H1 (cell line): ENCODE data around the gene WLS. TPM values are rescaled to one million over a fixed set of nuclear protein-coding genes. Genes with fewer than 3 reads are reported as not detected.

Source experiments
- HDAC2 ChIP-seq, 2 experiments: fragments of 300-600 bp in 1 of 2; sonication (generic) in 1 of 2; IDR thresholded peaks; 2 replicates each; pipeline ENCODE4 v1.6.1; 2011 to 2012; ENCODE audit warnings: low read depth in 2 of 2, low read length in 2 of 2, mild to moderate bottlenecking in 2 of 2, moderate library complexity in 2 of 2, borderline replicate concordance in 1 of 2, inconsistent platforms in 1 of 2
- NRF1 ChIP-seq: IDR thresholded peaks from 2 replicates; pipeline ENCODE4 v1.6.1; 2011; ENCODE audit warnings: mild to moderate bottlenecking, low read depth, low read length, improper control_type of control experiment
- POU5F1 ChIP-seq: IDR thresholded peaks from 2 replicates; pipeline ENCODE4 v1.6.1; 2011; ENCODE audit warnings: low read depth, mild to moderate bottlenecking, low read length, moderate library complexity
- RAD21 ChIP-seq, 2 experiments: IDR thresholded peaks in 1 of 2; conservative IDR thresholded peaks in 1 of 2; 2 replicates each; pipeline ENCODE4 v1.6.1; 2011; ENCODE audit warnings: low read depth in 2 of 2, low read length in 2 of 2, improper control_type of control experiment in 1 of 2, inconsistent platforms in 1 of 2, mild to moderate bottlenecking in 1 of 2, moderate library complexity in 1 of 2
- TAF1 ChIP-seq: IDR thresholded peaks from 2 replicates; pipeline ENCODE4 v1.6.1; 2011; ENCODE audit warnings: mild to moderate bottlenecking, low read depth, low read length
- polyA plus RNA-seq, 7 experiments: library from polyadenylated mRNA; depleted of rRNA in 3 of 7; stranded (reverse) in 5 of 7; unstranded in 2 of 7; fragments of >200 nt in 5 of 7; fragments of 200-250 nt in 2 of 7; gene quantifications; 1 replicate in 5 of 7; 2 replicates in 1 of 7; 4 replicates in 1 of 7; pipeline versions ENCODE4 v1.2.1 to v1.2.3, GENCODE V29; 2011 to 2013; ENCODE audit warnings: missing spikeins in 2 of 7, mixed read lengths in 2 of 7
- total RNA-seq: library from RNA; stranded (reverse); fragmentation: NEBNext Ultra II Directional; extraction: Animal tissue kit (Norgen Biotek cat#: 25700); gene quantifications from 2 replicates; pipeline ENCODE4 v1.2.1, GENCODE V29; 2021
- TF ChIP-seq, protein P1 (sequence below): fragments of 300-600 bp; sonication (generic); IDR thresholded peaks from 2 replicates; pipeline ENCODE4 v1.7.1; 2012; ENCODE audit warnings: low read length, moderate library complexity, mild to moderate bottlenecking, inconsistent platforms; ENCODE audit not compliant: insufficient replicate concordance
- TF ChIP-seq, protein P2 (sequence below): IDR thresholded peaks from 2 replicates; pipeline ENCODE4 v1.6.1; 2011; ENCODE audit warnings: low read depth, mild to moderate bottlenecking, low read length; ENCODE audit not compliant: insufficient read depth

WLS gene
- total and polyA plus RNA-seq, 2 of the 8 experiments (the other 6 are each of a cell fraction or from before 2014, with no cell fraction given) = 1.2 to 2.7 TPM

DNA sequence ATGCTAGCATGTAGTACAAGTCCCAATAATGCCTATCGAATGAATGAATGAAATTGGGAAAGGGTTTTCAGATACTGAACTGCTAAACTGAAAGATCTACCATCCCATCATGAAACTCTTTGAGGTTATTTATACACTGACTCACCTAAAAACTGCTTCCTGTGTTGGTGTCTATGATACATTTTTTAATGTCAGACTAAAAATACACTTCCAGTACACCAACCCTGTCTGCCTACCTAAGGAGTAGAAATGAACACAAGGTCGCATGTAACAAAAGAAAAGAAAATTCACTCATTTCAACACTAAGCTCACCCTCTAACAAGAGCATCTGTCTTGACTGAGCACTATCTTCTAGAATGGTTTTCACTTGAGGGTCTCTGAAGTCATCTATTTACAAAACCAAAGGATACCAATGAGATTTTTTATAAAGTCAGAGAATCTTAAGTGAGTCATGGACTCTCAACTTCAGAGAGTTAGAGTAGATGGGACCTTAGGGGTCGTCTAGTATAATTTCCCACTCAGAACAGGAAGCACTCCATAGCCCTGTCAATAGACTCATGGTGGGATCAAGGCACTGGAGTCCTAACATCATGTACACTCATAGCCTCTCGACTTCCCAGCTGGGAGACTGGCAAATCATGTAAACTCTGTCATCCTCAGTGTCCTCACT lies 53.4 kb downstream of the WLS start (continued):
- TF ChIP-seq, protein P1, sequence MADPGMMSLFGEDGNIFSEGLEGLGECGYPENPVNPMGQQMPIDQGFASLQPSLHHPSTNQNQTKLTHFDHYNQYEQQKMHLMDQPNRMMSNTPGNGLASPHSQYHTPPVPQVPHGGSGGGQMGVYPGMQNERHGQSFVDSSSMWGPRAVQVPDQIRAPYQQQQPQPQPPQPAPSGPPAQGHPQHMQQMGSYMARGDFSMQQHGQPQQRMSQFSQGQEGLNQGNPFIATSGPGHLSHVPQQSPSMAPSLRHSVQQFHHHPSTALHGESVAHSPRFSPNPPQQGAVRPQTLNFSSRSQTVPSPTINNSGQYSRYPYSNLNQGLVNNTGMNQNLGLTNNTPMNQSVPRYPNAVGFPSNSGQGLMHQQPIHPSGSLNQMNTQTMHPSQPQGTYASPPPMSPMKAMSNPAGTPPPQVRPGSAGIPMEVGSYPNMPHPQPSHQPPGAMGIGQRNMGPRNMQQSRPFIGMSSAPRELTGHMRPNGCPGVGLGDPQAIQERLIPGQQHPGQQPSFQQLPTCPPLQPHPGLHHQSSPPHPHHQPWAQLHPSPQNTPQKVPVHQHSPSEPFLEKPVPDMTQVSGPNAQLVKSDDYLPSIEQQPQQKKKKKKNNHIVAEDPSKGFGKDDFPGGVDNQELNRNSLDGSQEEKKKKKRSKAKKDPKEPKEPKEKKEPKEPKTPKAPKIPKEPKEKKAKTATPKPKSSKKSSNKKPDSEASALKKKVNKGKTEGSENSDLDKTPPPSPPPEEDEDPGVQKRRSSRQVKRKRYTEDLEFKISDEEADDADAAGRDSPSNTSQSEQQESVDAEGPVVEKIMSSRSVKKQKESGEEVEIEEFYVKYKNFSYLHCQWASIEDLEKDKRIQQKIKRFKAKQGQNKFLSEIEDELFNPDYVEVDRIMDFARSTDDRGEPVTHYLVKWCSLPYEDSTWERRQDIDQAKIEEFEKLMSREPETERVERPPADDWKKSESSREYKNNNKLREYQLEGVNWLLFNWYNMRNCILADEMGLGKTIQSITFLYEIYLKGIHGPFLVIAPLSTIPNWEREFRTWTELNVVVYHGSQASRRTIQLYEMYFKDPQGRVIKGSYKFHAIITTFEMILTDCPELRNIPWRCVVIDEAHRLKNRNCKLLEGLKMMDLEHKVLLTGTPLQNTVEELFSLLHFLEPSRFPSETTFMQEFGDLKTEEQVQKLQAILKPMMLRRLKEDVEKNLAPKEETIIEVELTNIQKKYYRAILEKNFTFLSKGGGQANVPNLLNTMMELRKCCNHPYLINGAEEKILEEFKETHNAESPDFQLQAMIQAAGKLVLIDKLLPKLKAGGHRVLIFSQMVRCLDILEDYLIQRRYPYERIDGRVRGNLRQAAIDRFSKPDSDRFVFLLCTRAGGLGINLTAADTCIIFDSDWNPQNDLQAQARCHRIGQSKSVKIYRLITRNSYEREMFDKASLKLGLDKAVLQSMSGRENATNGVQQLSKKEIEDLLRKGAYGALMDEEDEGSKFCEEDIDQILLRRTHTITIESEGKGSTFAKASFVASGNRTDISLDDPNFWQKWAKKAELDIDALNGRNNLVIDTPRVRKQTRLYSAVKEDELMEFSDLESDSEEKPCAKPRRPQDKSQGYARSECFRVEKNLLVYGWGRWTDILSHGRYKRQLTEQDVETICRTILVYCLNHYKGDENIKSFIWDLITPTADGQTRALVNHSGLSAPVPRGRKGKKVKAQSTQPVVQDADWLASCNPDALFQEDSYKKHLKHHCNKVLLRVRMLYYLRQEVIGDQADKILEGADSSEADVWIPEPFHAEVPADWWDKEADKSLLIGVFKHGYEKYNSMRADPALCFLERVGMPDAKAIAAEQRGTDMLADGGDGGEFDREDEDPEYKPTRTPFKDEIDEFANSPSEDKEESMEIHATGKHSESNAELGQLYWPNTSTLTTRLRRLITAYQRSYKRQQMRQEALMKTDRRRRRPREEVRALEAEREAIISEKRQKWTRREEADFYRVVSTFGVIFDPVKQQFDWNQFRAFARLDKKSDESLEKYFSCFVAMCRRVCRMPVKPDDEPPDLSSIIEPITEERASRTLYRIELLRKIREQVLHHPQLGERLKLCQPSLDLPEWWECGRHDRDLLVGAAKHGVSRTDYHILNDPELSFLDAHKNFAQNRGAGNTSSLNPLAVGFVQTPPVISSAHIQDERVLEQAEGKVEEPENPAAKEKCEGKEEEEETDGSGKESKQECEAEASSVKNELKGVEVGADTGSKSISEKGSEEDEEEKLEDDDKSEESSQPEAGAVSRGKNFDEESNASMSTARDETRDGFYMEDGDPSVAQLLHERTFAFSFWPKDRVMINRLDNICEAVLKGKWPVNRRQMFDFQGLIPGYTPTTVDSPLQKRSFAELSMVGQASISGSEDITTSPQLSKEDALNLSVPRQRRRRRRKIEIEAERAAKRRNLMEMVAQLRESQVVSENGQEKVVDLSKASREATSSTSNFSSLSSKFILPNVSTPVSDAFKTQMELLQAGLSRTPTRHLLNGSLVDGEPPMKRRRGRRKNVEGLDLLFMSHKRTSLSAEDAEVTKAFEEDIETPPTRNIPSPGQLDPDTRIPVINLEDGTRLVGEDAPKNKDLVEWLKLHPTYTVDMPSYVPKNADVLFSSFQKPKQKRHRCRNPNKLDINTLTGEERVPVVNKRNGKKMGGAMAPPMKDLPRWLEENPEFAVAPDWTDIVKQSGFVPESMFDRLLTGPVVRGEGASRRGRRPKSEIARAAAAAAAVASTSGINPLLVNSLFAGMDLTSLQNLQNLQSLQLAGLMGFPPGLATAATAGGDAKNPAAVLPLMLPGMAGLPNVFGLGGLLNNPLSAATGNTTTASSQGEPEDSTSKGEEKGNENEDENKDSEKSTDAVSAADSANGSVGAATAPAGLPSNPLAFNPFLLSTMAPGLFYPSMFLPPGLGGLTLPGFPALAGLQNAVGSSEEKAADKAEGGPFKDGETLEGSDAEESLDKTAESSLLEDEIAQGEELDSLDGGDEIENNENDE = no peak
- TF ChIP-seq, protein P2, sequence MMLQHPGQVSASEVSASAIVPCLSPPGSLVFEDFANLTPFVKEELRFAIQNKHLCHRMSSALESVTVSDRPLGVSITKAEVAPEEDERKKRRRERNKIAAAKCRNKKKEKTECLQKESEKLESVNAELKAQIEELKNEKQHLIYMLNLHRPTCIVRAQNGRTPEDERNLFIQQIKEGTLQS = no peak
- TF ChIP-seq RAD21 (IDR thresholded peaks at IDR 0.05 in 1 of 2, conservative IDR thresholded peaks at IDR 0.05 in 1 of 2; ENCODE audit: low read depth in 2 of 2, low read length in 2 of 2) = no peak
- no peak for TF ChIP-seq HDAC2 (IDR thresholded peaks at IDR 0.05; ENCODE audit: borderline replicate concordance in 1 of 2, low read depth in 2 of 2, low read length in 2 of 2)
- TF ChIP-seq TAF1 = no peak
- TF ChIP-seq NRF1 = no peak
- TF ChIP-seq POU5F1 = no peak
- TF ChIP-seq, all 59 proteins: peak for 0
